IPS-NIHi7 (cell line): Measurements from ENCODE around the gene HECTD4.
"Not testable (repeated sequence)": the region's sequence is repeated elsewhere in the genome, so short reads cannot be mapped to it uniquely, and the experiment has no call there.

Experiments used
- DNase-seq: peaks from one replicate; pipeline ENCODE4 v3.0.0; 2012; ENCODE audit warnings: mixed read lengths; ENCODE audit errors: extremely low spot score

The HECTD4 gene

GRCh38 chr12:112270673-112271072, 111.6 kb downstream of the HECTD4 start:
- no peak for DNase-seq

DNA sequence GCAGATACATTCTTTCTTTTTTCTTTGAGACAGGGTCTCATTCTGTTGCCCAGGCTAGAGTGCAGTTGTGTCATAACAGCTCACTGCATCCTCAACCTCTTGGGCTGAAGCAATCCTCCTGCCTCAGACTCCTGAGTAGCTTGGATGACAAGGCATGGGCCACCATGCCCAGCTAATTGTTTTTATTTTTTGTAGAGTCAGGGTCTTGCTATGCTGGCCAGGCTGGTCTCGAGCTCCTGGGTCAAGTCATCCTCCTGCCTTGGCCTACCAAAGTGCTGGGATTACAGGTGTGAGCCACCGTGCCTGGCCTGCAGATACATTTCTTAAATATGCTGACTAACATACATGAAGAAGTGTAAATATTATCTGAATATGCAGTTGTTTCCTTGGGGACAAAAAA, 115.8 kb downstream of the HECTD4 start:
- no peak for DNase-seq

- DNase-seq = peak; percentile 70
These were observed 120.7 kb downstream of the HECTD4 start for GRCh38 chr12:112261559-112261958.

GRCh38 chr12:112258926-112259325, 123.3 kb downstream of the HECTD4 start:
- no peak for DNase-seq

- DNase-seq = no peak
These were observed 125.5 kb downstream of the HECTD4 start for GRCh38 chr12:112256780-112257179.

DNA sequence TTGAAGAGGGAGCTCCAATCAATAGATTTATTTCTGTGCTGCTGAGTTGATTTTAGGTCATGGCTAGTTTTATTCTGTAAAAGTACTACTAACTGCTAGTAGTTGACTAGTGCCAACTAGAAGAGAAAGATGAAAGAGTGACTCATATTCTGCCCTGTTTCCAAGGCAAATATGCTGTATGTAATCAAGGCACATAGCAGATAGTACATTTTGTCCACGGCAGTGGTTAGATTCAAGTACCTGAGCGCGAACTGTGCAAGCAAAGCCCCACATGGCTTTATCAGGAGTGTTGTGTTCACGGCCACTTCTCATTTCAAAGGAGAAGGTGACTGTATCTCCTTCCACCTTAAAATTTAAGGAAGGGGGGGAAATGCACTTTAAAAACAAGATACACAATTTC, 130.0 kb downstream of the HECTD4 start:
- DNase-seq = no peak

DNA sequence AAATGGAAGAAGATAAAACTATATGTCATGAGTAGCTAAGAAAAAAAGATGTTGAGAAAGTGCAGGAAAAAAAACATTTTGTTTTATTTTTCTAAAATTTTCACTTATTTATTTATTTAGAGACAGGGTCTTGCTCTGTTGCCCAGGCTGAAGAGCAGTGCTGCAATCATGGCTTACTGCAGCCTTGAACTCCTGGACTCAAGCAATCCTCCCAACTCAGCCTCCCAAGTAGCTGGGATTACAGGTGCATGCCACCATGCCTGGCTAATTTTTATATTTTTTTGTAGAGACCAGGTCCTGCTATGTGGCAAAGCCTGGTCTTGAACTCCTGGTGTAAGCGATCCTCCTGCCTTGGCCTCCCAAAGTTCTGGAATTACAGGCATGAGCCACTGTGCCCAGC, 137.3 kb downstream of the HECTD4 start:
- not testable (repeated sequence) for DNase-seq

DNA sequence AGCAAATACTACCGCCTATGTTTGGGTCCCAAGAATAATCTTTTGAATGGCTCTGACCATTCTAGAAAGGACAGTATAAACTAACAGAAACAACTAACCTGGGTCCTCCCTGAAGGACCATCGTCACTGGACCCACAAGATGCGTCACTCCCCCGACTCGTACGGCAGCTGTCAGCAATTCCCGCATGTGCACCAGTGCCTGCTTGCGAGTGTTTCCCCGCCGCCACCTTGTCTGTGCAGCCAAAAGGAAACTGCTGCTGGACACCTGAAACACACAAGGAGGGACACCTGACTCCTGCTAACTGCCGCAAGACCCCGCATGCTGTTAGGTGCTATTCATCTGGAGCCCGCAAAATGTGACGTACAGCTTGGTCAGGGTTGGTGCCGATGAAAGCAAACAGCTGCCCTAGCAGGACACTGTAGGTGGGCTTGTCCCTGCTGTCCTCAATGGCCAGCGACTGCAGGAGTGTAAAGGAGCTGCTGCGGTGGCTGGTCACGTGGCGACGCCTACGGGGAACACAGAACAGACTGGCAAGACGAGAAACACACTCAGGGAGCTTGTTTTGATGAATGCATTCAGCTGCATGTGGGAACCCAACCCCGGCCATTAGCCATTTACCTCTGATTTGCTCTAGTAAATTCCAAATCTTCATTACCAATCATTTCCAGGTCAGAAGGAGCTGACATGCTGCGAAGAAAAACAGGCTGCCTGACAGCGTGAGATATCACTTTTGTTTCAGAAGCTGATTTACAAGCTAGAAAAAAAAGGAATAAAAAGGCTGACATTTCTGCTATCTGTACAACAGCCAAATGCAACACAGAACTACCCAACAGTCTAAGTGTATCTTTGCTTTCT, 138.7 kb downstream of the HECTD4 start:
- DNase-seq = no peak

DNA sequence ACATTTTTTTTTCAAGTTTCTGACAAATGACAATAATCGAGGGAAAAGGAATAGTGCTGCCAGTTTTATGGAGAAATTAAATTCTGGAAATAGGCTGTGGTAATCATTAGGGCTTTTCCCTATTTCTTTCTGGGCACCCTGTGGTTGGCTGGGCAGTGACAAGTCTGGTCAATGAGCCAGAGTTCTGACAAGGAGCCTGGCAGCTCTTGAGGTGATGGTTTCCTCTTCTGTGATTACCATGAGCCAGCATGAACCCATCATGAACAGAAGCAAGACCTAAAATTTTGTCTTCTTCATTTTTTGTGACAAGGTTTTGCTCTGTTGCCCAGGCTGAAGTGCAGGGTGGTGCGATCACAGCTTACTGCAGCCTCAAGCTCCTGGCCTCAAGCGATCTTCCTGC, 141.1 kb downstream of the HECTD4 start:
- no peak for DNase-seq

- no peak for DNase-seq
These were observed 142.3 kb downstream of the HECTD4 start for GRCh38 chr12:112239881-112240280.

- DNase-seq = no peak
These were observed 143.2 kb downstream of the HECTD4 start for GRCh38 chr12:112239020-112239419.

DNA sequence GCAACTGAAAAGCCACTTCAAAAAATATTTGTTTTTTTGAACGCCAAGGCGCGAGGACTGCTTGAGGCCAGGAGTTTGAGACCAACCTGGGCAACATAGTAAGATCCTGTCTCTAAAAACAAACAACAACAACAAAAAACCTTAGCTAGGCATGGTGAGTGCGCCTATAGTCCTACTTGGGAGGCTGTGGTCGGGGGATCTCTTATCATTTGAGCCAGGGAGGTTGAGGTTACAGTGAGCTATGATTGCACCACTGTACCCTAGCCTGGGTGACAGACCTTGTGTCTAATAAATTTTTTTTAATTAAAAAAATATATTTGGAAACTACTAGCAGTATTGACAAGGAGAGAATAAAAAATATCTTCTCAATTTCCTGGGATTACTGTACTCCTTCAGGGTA, 143.8 kb downstream of the HECTD4 start:
- DNase-seq = no peak

GRCh38 chr12:112236786-112237185, 145.4 kb downstream of the HECTD4 start:
- no peak for DNase-seq

DNA sequence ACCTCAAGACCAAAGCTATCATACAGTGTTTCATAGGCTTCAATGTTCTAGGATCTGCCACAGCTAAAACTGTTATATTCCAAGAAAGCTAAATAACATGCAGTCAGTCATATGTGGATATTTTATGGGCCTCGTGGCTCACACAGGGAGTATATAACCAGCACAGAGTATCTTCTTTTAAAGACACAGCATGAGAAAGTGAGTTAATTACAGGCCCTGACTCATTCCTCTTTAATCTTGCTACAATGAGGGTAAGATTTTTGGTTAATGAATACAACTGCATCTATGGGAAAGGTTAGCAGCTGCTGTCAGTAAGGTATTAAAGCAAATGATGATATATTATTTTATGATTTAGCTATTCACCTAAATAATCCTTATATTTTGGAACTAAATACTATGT, 145.8 kb downstream of the HECTD4 start:
- DNase-seq = no peak

- no peak for DNase-seq
These were observed 147.9 kb downstream of the HECTD4 start for GRCh38 chr12:112234303-112234702.

- no peak for DNase-seq
These were observed 149.0 kb downstream of the HECTD4 start for GRCh38 chr12:112233242-112233641.

- DNase-seq = no peak
These were observed 152.1 kb downstream of the HECTD4 start for GRCh38 chr12:112230136-112230535.

- DNase-seq = no peak
These were observed 155.5 kb downstream of the HECTD4 start for GRCh38 chr12:112226768-112227167.

- DNase-seq = not testable (repeated sequence)
These were observed 161.6 kb downstream of the HECTD4 start for GRCh38 chr12:112220628-112221027.

DNA sequence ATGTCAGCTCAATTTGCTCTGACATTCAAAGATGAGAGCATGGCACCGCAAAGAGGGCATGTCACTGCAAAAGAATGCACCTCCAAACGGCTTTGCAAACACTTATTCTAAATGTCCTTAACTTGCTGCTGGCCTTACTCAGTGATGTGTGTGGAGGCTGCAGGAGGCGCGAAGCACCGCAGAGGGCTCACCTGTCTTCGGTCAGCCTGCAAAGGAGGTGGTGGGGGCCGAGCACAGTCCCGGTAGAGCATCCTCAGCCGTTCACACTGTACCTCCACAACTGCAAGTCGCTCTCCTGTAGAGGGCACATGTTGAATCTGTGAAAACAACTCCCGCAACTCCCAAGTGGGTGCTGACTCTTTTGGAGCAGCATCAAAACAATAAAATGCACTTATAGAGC, 163.0 kb downstream of the HECTD4 start:
- peak; percentile 37 for DNase-seq

DNA sequence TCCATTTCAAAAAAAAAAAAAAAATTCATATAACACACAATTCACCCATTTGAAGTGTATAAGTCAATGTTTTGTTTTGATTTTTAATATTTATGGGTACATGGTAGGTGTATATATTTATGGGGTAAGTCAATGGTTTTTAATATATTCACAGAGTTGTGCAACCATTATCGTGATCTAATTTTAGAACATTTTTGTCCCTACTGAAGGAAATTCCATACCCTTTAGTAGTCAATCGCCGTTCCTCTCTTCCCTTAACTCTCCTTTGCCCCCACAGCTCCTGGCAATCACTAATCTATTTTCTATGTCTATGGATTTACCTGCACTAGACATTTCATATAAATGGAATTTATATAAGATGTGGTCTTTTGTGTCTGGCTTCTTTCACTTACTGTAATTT, 164.1 kb downstream of the HECTD4 start:
- no peak for DNase-seq

DNA sequence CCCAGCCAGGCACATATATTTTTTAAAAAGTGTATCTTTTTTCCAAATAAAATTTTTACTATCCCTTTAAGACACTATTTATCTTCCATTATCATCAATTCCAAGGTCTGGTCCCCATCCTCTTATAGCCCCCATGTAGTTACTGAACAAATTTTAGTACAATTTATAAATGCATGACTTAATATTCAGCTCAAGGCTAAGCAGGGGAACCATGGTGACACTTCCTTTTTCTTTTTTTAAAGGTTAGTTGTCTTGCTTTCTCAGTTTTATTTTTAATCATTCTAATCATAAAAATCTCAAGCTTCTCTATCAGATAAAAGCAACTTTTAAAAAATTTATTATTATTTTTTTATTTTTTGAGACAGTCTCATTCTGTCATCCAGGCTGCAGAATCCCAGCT, 164.6 kb downstream of the HECTD4 start:
- DNase-seq = no peak

- DNase-seq = no peak
These were observed 166.0 kb downstream of the HECTD4 start for GRCh38 chr12:112216223-112216622.

DNA sequence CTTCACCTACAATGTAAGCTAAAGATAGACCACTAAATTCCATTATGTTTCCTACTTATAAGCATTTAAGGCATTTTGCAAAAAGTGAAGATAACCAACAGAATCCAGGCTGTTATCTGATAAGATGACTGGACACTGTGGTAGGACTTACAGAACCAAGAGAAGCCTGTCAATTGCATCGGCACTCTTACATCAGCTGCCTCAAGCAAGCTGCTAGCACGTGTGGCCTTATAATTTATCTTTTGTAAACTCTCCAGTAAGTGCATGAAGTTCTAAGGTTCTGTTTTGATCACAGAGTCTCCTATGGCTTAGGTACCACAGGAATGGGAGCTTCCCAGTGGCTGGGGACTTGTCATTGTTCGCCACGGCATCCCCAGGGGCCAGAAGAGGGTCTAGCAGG, 168.2 kb downstream of the HECTD4 start:
- DNase-seq = no peak
